ENCODE data around the gene AXL. TPM values are rescaled to one million over a fixed set of nuclear protein-coding genes. Genes with fewer than 3 reads are reported as not detected.
A peak's percentile ranks its signal among the peaks of the same experiment; 100 is the strongest.

AXL gene
- total RNA-seq, 1 experiment from 2014 or later: 128 TPM

DNA sequence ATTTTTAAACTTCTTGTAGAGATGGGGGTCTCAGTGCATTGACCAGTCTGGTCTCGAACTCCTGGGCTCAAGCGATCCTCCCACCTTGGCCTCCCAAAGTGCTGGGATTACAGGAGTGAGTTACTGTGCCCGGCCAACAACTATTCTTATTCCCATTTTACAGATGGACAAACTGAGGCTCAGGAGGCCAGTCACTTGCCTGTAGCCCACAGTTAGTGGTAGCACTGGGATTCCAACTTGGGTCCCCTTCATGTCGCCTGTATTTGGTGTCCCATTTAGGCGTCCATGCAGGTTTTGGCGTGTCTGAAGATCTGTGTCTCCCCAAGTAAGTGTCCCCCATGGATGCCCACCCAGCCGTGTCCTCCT is 791 bp upstream of the AXL start:
- ChIA-PET POLR2A (no interaction called here), CTCF (interaction anchor here (0.8 kb wide), 1 partner anchor 86 kb away, joined by 6 read pairs; no protein-coding TSS in a partner anchor)
- Histone ChIP-seq H3K9me3 (ENCODE audit: control insufficient read depth, insufficient read depth, low read depth, low read length) (no peaks in the 10 kb centered on the region), H3K27me3 (ENCODE audit: control insufficient read depth, insufficient read depth, low read length) (no peaks in the 10 kb centered on the region), H3K36me3 (ENCODE audit: control insufficient read depth, insufficient read depth, low read length) (no peaks in the 10 kb centered on the region), H3K4me3 (ENCODE audit: low read depth in 2 of 2, low read length in 2 of 2) (peak overlapping the region; percentile 56 to 80), H3K27ac (ENCODE audit: low read length) (peak overlapping the region; percentile 84), H3K4me1 (ENCODE audit: control insufficient read depth, insufficient read depth, low read length) (peaks cover 21% of the 10 kb centered on the region)
- no peak for DNase-seq (ENCODE audit: low read depth, low spot score)
- TF ChIP-seq, protein P1, sequence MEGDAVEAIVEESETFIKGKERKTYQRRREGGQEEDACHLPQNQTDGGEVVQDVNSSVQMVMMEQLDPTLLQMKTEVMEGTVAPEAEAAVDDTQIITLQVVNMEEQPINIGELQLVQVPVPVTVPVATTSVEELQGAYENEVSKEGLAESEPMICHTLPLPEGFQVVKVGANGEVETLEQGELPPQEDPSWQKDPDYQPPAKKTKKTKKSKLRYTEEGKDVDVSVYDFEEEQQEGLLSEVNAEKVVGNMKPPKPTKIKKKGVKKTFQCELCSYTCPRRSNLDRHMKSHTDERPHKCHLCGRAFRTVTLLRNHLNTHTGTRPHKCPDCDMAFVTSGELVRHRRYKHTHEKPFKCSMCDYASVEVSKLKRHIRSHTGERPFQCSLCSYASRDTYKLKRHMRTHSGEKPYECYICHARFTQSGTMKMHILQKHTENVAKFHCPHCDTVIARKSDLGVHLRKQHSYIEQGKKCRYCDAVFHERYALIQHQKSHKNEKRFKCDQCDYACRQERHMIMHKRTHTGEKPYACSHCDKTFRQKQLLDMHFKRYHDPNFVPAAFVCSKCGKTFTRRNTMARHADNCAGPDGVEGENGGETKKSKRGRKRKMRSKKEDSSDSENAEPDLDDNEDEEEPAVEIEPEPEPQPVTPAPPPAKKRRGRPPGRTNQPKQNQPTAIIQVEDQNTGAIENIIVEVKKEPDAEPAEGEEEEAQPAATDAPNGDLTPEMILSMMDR (IDR thresholded peaks at IDR 0.05): no peak
- TF ChIP-seq SIN3A (IDR thresholded peaks at IDR 0.05; ENCODE audit: borderline replicate concordance, insufficient read depth, low read depth, low read length): no peak
- TF ChIP-seq POLR2AphosphoS5 (IDR thresholded peaks at IDR 0.05; ENCODE audit: low read depth, low read length): no peak
- TF ChIP-seq TCF7L2 (IDR thresholded peaks at IDR 0.05; ENCODE audit: low read depth, low read length): no peak
- TF ChIP-seq, protein P2, sequence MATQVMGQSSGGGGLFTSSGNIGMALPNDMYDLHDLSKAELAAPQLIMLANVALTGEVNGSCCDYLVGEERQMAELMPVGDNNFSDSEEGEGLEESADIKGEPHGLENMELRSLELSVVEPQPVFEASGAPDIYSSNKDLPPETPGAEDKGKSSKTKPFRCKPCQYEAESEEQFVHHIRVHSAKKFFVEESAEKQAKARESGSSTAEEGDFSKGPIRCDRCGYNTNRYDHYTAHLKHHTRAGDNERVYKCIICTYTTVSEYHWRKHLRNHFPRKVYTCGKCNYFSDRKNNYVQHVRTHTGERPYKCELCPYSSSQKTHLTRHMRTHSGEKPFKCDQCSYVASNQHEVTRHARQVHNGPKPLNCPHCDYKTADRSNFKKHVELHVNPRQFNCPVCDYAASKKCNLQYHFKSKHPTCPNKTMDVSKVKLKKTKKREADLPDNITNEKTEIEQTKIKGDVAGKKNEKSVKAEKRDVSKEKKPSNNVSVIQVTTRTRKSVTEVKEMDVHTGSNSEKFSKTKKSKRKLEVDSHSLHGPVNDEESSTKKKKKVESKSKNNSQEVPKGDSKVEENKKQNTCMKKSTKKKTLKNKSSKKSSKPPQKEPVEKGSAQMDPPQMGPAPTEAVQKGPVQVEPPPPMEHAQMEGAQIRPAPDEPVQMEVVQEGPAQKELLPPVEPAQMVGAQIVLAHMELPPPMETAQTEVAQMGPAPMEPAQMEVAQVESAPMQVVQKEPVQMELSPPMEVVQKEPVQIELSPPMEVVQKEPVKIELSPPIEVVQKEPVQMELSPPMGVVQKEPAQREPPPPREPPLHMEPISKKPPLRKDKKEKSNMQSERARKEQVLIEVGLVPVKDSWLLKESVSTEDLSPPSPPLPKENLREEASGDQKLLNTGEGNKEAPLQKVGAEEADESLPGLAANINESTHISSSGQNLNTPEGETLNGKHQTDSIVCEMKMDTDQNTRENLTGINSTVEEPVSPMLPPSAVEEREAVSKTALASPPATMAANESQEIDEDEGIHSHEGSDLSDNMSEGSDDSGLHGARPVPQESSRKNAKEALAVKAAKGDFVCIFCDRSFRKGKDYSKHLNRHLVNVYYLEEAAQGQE (IDR thresholded peaks at IDR 0.05; ENCODE audit: insufficient read depth in 1 of 2, low read depth in 2 of 2, low read length in 1 of 2): no peak
- no TSS peak for BruUV-seq (replicated peaks)
- in situ Hi-C loops (cut with HindIII; ENCODE audit: low pct_unique_long_range_greater_than_20kb, low sequenced_read_pairs): no loop called here
- intact Hi-C loops (cut with micrococcal nuclease; ENCODE audit: unreplicated experiment): no loop called here
- no peak for ATAC-seq

DNA sequence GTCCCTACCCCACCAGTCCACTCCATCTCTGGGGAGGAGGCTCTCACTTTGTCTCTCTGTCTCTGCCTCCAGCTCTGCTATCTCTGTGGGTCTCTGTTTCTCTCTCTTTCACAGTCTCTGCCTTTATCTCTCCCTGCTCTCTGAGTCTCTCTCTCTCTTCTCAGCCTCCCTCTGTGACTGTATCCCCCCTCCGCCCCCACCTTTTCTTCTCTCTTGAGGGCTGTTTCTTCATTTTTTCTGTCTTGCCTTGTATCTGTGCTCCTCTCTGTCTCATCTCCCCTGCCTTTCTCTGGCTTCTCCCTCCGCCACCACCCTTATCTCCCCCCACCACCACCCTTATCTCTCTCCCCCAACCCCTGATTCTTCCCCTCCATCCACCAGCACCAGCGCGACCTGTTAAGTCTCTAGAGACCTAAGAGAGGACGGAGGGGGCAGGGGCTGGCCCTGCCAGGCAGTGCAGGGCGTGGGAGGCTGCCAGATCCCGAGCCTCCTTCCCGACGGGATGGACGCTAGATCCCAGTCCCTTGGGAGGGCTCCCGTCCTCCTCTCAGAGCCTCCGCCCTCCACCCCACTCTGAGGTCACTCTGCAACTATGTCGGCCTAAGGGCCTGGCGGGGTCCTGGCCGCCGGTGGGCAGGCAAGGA is 1.0 kb downstream of the AXL start:
- intact Hi-C loops (cut with micrococcal nuclease; ENCODE audit: unreplicated experiment) (no loop called here), in situ Hi-C loops (cut with HindIII; ENCODE audit: low pct_unique_long_range_greater_than_20kb, low sequenced_read_pairs) (no loop called here)
- ChIA-PET POLR2A (no interaction called here), CTCF (no interaction called here)
- Histone ChIP-seq H3K36me3 (ENCODE audit: control insufficient read depth, insufficient read depth, low read length) (no peaks in the 10 kb centered on the region), H3K4me3 (ENCODE audit: low read depth in 2 of 2, low read length in 2 of 2) (peak overlapping the region; percentile 56 to 80), H3K4me1 (ENCODE audit: control insufficient read depth, insufficient read depth, low read length) (peaks cover 33% of the 10 kb centered on the region), H3K27me3 (ENCODE audit: control insufficient read depth, insufficient read depth, low read length) (no peaks in the 10 kb centered on the region), H3K9me3 (ENCODE audit: control insufficient read depth, insufficient read depth, low read depth, low read length) (no peaks in the 10 kb centered on the region), H3K27ac (ENCODE audit: low read length) (peak overlapping the region; percentile 84)
- DNase-seq (ENCODE audit: low read depth, low spot score): no peak
- BruUV-seq (replicated peaks): no TSS peak
- 0 out of 2 replicates have a peak, but pooled peaks have one; percentile 10 for ATAC-seq
- TF ChIP-seq, protein P2 (IDR thresholded peaks at IDR 0.05; ENCODE audit: insufficient read depth in 1 of 2, low read depth in 2 of 2, low read length in 1 of 2): no peak
- TF ChIP-seq SIN3A (IDR thresholded peaks at IDR 0.05; ENCODE audit: borderline replicate concordance, insufficient read depth, low read depth, low read length) (no peak), TCF7L2 (IDR thresholded peaks at IDR 0.05; ENCODE audit: low read depth, low read length) (no peak)

All from Panc1 (cell line).